H1 (cell line): ENCODE data around the gene YAP1. TPM values are rescaled to one million over a fixed set of nuclear protein-coding genes. Genes with fewer than 3 reads are reported as not detected.

Experiments
- CTCF ChIA-PET: fragments of 300-600 bp; sonication (Branson Sonifier 250); formaldehyde crosslinking; loops from one replicate; lab custom pipeline; 2021; ENCODE audit not compliant: partially characterized antibody; lab: Charles Lee
- POLR2A ChIA-PET: fragments of 300-600 bp; sonication (Branson Sonifier 250); formaldehyde crosslinking; loops from one replicate; lab custom pipeline; 2021; ENCODE audit warnings: inconsistent platforms; ENCODE audit not compliant: partially characterized antibody; lab: Charles Lee
- DNase-seq, 2 experiments: peaks; one replicate each; pipeline versions ENCODE4 v3.0.0 to v3.0.0-alpha.2; 2010 to 2022; ENCODE audit warnings: low spot score in 2 of 2, low read depth in 1 of 2, mixed read lengths in 1 of 2
- FAIRE-seq: peaks from 2 replicates; lab custom pipeline; 2011; peaks lifted over from hg19 to GRCh38; lab: Jason Lieb, UNC
- H2AFZ ChIP-seq: 2 replicates; pipeline ENCODE4 v1.8.1; 2012; ENCODE audit warnings: low read length, inconsistent platforms
- H2AK5ac ChIP-seq: 2 replicates; pipeline ENCODE4 v1.6.1; 2013; ENCODE audit warnings: low read depth, low read length
- H2BK120ac ChIP-seq: replicated peaks from 2 replicates; pipeline ENCODE3; 2013; ENCODE audit warnings: low read depth, low read length, inconsistent platforms
- H2BK12ac ChIP-seq: 2 replicates; pipeline ENCODE4 v1.6.1; 2013; ENCODE audit warnings: low read depth, low read length
- H2BK15ac ChIP-seq: 2 replicates; pipeline ENCODE4 v1.6.1; 2013; ENCODE audit warnings: low read length
- H2BK20ac ChIP-seq: 2 replicates; pipeline ENCODE4 v1.6.1; 2013; ENCODE audit warnings: low read length
- H2BK5ac ChIP-seq: 2 replicates; pipeline ENCODE4 v1.6.1; 2013; ENCODE audit warnings: low read depth, low read length
- H3K14ac ChIP-seq: 2 replicates; pipeline ENCODE4 v1.6.1; 2013; ENCODE audit warnings: inconsistent platforms; ENCODE audit not compliant: insufficient read length
- H3K18ac ChIP-seq: 2 replicates; pipeline ENCODE4 v1.6.1; 2013; ENCODE audit warnings: low read length; ENCODE audit errors: extremely low read depth
- H3K23ac ChIP-seq: 2 replicates; pipeline ENCODE4 v1.6.1; 2013; ENCODE audit warnings: inconsistent platforms; ENCODE audit not compliant: insufficient read length
- H3K23me2 ChIP-seq: 2 replicates; pipeline ENCODE4 v1.6.1; 2013; ENCODE audit warnings: low read depth, low read length
- H3K27ac ChIP-seq: 2 replicates; pipeline ENCODE4 v1.6.1; 2011; ENCODE audit warnings: low read depth, low read length, inconsistent platforms
- H3K27me3 ChIP-seq, 4 experiments: replicated peaks in 1 of 4; 1 replicate in 1 of 4; 2 replicates in 3 of 4; pipeline versions ENCODE4 v1.6.1 to v1.8.1; 2011 to 2013; ENCODE audit warnings: low read length in 3 of 4, mild to moderate bottlenecking in 3 of 4, inconsistent platforms in 2 of 4, mixed read lengths in 2 of 4, moderate library complexity in 1 of 4; ENCODE audit not compliant: control insufficient read depth in 3 of 4, insufficient read depth in 3 of 4; ENCODE audit errors: extremely low read depth in 1 of 4
- H3K36me3 ChIP-seq, 4 experiments: 2 replicates each; pipeline versions ENCODE4 v1.6.1 to v1.8.1; 2011 to 2013; ENCODE audit warnings: mild to moderate bottlenecking in 4 of 4, low read length in 3 of 4, moderate library complexity in 2 of 4, control low read depth in 1 of 4, inconsistent platforms in 1 of 4; ENCODE audit not compliant: insufficient read depth in 4 of 4, control insufficient read depth in 2 of 4
- H3K4ac ChIP-seq: replicated peaks from 2 replicates; pipeline ENCODE3; 2013; ENCODE audit warnings: low read length, low read depth, mixed read lengths, inconsistent platforms; ENCODE audit not compliant: insufficient read length
- H3K4me1 ChIP-seq, 4 experiments: replicated peaks in 1 of 4; 1 replicate in 1 of 4; 2 replicates in 3 of 4; pipeline versions ENCODE4 v1.6.1 to v1.8.1; 2011 to 2013; ENCODE audit warnings: low read length in 3 of 4, inconsistent platforms in 2 of 4, mixed read lengths in 1 of 4; ENCODE audit not compliant: insufficient read depth in 4 of 4, control insufficient read depth in 3 of 4
- H3K4me2 ChIP-seq, 2 experiments: 2 replicates each; pipeline versions ENCODE4 v1.6.1 to v1.8.1; 2011 to 2013; ENCODE audit warnings: low read depth in 2 of 2, low read length in 2 of 2, control low read depth in 1 of 2, inconsistent platforms in 1 of 2, mild to moderate bottlenecking in 1 of 2; ENCODE audit not compliant: insufficient read depth in 1 of 2
- H3K4me3 ChIP-seq, 4 experiments: fragments of 200-600, 300-600 bp in 1 of 4; sonication (generic), shearing (Covaris generic), sonication (Bioruptor Twin) in 1 of 4; 2 replicates each; pipeline versions ENCODE4 v1.5.1 to v1.8.1; 2011 to 2016; ENCODE audit warnings: low read length in 4 of 4, low read depth in 3 of 4, control low read depth in 2 of 4, inconsistent platforms in 2 of 4, mild to moderate bottlenecking in 2 of 4, mixed read lengths in 1 of 4, moderate library complexity in 1 of 4; ENCODE audit not compliant: insufficient read depth in 2 of 4; ENCODE audit errors: extremely low read depth in 1 of 4
- H3K56ac ChIP-seq: replicated peaks from 2 replicates; pipeline ENCODE3; 2013; ENCODE audit warnings: low read depth, mild to moderate bottlenecking, mixed read lengths, low read length, inconsistent platforms; ENCODE audit not compliant: insufficient read length
- H3K79me1 ChIP-seq: 2 replicates; pipeline ENCODE4 v1.6.1; 2013; ENCODE audit warnings: low read depth, low read length, control low read depth
- H3K79me2 ChIP-seq, 2 experiments: 2 replicates each; pipeline versions ENCODE4 v1.6.1 to v1.8.1; 2012 to 2013; ENCODE audit warnings: low read length in 2 of 2, mild to moderate bottlenecking in 2 of 2, inconsistent platforms in 1 of 2; ENCODE audit not compliant: insufficient read depth in 2 of 2, control insufficient read depth in 1 of 2
- H3K9ac ChIP-seq, 4 experiments: replicated peaks in 1 of 4; 1 replicate in 1 of 4; 2 replicates in 3 of 4; pipeline versions ENCODE4 v1.6.1 to v1.8.1; 2011 to 2013; ENCODE audit warnings: low read depth in 3 of 4, low read length in 3 of 4, control low read depth in 2 of 4, mild to moderate bottlenecking in 2 of 4, moderate library complexity in 2 of 4, inconsistent platforms in 1 of 4; ENCODE audit errors: extremely low read depth in 1 of 4
- H3K9me3 ChIP-seq, 2 experiments: 2 replicates each; pipeline versions ENCODE4 v1.6.1 to v1.8.1; 2012 to 2013; ENCODE audit warnings: mild to moderate bottlenecking in 2 of 2, moderate library complexity in 2 of 2, control low read depth in 1 of 2, inconsistent platforms in 1 of 2, low read depth in 1 of 2, low read length in 1 of 2, mixed read lengths in 1 of 2; ENCODE audit not compliant: insufficient read depth in 2 of 2
- H4K20me1 ChIP-seq, 2 experiments: replicated peaks in 1 of 2; 2 replicates each; pipeline versions ENCODE3 to v1.8.1; 2011 to 2013; ENCODE audit warnings: inconsistent platforms in 2 of 2, low read length in 2 of 2, mild to moderate bottlenecking in 1 of 2; ENCODE audit not compliant: insufficient read depth in 2 of 2, control insufficient read depth in 1 of 2
- H4K5ac ChIP-seq: 2 replicates; pipeline ENCODE4 v1.6.1; 2013; ENCODE audit warnings: low read length, low read depth, mixed read lengths, inconsistent platforms; ENCODE audit not compliant: insufficient read length
- H4K8ac ChIP-seq: 2 replicates; pipeline ENCODE4 v1.8.0; 2013; ENCODE audit warnings: mild to moderate bottlenecking, moderate library complexity, low read length, inconsistent platforms; ENCODE audit not compliant: insufficient read depth; ENCODE audit errors: extremely low read depth
- H4K91ac ChIP-seq: replicated peaks from 2 replicates; pipeline ENCODE3; 2013; ENCODE audit warnings: low read length, mixed read lengths, inconsistent platforms; ENCODE audit not compliant: insufficient read length
- JUN ChIP-seq: IDR thresholded peaks from 2 replicates; pipeline ENCODE4 v1.6.1; 2011; ENCODE audit warnings: low read depth, mild to moderate bottlenecking, improper control_type of control experiment, low read length
- WGBS, 2 experiments: shearing (Covaris generic) in 1 of 2; methylation state at CpG; one replicate each; pipeline versions ENCODE4 v1.1.6 to v1.1.7; 2013 to 2015; ENCODE audit warnings: low lambda C conversion rate in 2 of 2, mixed read lengths in 2 of 2, inconsistent platforms in 1 of 2, low coverage in 1 of 2, missing lambda C conversion rate in 1 of 2; ENCODE audit not compliant: insufficient replicate concordance in 2 of 2, insufficient coverage in 1 of 2, insufficient read length in 1 of 2; ENCODE audit errors: extremely low coverage in 1 of 2, missing lambda C conversion rate in 1 of 2; 5-methylcytosine and 5-hydroxymethylcytosine counted together
- polyA plus RNA-seq, 7 experiments: library from polyadenylated mRNA; depleted of rRNA in 3 of 7; stranded (reverse) in 5 of 7; unstranded in 2 of 7; fragments of >200 nt in 5 of 7; fragments of 200-250 nt in 2 of 7; gene quantifications; 1 replicate in 5 of 7; 2 replicates in 1 of 7; 4 replicates in 1 of 7; pipeline versions ENCODE4 v1.2.1 to v1.2.3, GENCODE V29; 2011 to 2013; ENCODE audit warnings: missing spikeins in 2 of 7, mixed read lengths in 2 of 7
- total RNA-seq: library from RNA; stranded (reverse); fragmentation: NEBNext Ultra II Directional; extraction: Animal tissue kit (Norgen Biotek cat#: 25700); gene quantifications from 2 replicates; pipeline ENCODE4 v1.2.1, GENCODE V29; 2021

The YAP1 gene
- total and polyA plus RNA-seq, 2 of the 8 experiments (the other 6 are each of a cell fraction or from before 2014, with no cell fraction given), result 62.0 to 108 TPM

DNA sequence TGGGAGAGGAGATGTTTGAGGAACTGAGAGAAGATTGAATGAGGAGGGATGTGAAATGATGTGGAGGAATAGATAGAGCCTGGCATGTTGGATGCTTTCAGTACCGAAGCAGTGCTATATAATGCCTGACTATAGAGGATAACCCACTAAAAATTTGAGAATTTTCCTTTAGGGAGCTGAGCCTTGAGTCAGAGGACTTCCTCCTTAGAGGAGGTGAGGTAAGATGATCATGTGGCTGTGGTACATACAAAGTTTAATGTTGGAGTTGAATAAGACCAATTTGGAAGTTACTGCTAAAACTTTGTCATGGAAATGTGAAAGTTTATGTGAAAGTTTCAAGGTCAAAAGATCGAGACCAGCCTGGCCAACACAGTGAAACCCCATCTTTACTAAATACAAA lies 66.9 kb downstream of the YAP1 start:
- H2BK12ac ChIP-seq, result no peak overlapping the region
- H2BK5ac ChIP-seq, result no peak overlapping the region
- WGBS, 2 experiments, result 93% methylated on average over 2 of the region's 2 CpGs; no CpG with 5 or more reads in 1 of the 2 experiments
- H3K27ac ChIP-seq, result no peak overlapping the region
- no peak overlapping the region for H3K9ac ChIP-seq
- H4K91ac ChIP-seq, result no peak overlapping the region
- no peak overlapping the region for H2AFZ ChIP-seq
- H3K4me3 ChIP-seq, result no peak overlapping the region
- DNase-seq, result no peak
- no peak overlapping the region for H4K8ac ChIP-seq
- no peak overlapping the region for H2BK20ac ChIP-seq
- no peak overlapping the region for H4K5ac ChIP-seq
- H3K27me3 ChIP-seq, result peaks cover 0 to 2% (median 0%) of the 10 kb centered on the region in 4 experiments; a peak in 1 of 7 replicates
- H3K23me2 ChIP-seq, result no peaks in the 10 kb centered on the region
- peaks cover 0 to 12% (median 4%) of the 10 kb centered on the region in 4 experiments; a peak in 4 of 8 replicates for H3K36me3 ChIP-seq
- H3K56ac ChIP-seq, result no peak overlapping the region
- H2BK15ac ChIP-seq, result no peak overlapping the region
- no peak for TF ChIP-seq JUN
- H3K4me2 ChIP-seq, result no peak overlapping the region
- H3K79me2 ChIP-seq, result peaks cover 0 to 21% of the 10 kb centered on the region in 2 experiments; a peak in 1 of 4 replicates
- H4K20me1 ChIP-seq, result no peaks in the 10 kb centered on the region
- no peak for FAIRE-seq
- H3K4me1 ChIP-seq, result no peaks in the 10 kb centered on the region; a peak in 1 of 7 replicates
- H3K4ac ChIP-seq, result no peak overlapping the region
- peaks cover 2% of the 10 kb centered on the region; the same call in 1 of the 2 replicates for H3K79me1 ChIP-seq
- H3K9me3 ChIP-seq, result no peaks in the 10 kb centered on the region
- ChIA-PET CTCF (interaction anchor here (0.7 to 1.8 kb wide), 2 partner anchors 10 to 346 kb away, joined by 4 to 6 read pairs; no protein-coding TSS in a partner anchor), POLR2A (interaction anchor here (0.6 kb wide), 2 partner anchors 127 to 150 kb away, joined by 3 to 4 read pairs; no protein-coding TSS in a partner anchor)
- H2AK5ac ChIP-seq, result no peak overlapping the region
- no peak overlapping the region for H3K23ac ChIP-seq
- H3K18ac ChIP-seq, result no peak overlapping the region; the same call in 1 of the 2 replicates
- H2BK120ac ChIP-seq, result no peak overlapping the region
- H3K14ac ChIP-seq, result no peak overlapping the region
